ENCODE data around the gene LRRC28.

GRCh38 chr15:99416191-99417188 lies 165.2 kb downstream of the LRRC28 start:
- TF ChIP-seq PRDM10 (tag by site-specific recombination; IDR thresholded peaks at IDR 0.05) (no peak), KLF1 (tag by site-specific recombination; IDR thresholded peaks at IDR 0.05) (no peak), CTCF (tag by site-specific recombination; IDR thresholded peaks at IDR 0.05) (no peak), ZNF704 (tag by site-specific recombination; IDR thresholded peaks at IDR 0.05) (no peak), PATZ1 (tag by site-specific recombination; IDR thresholded peaks at IDR 0.05) (no peak), HIC1 (tag by site-specific recombination; IDR thresholded peaks at IDR 0.05) (no peak), KLF16 (tag by site-specific recombination; IDR thresholded peaks at IDR 0.05) (no peak), ZNF133 (tag by site-specific recombination; IDR thresholded peaks at IDR 0.05) (no peak), ZNF214 (tag by site-specific recombination; IDR thresholded peaks at IDR 0.05; ENCODE audit: borderline replicate concordance) (no peak), ZFP37 (tag by site-specific recombination; IDR thresholded peaks at IDR 0.05) (no peak), ZNF777 (tag by site-specific recombination; IDR thresholded peaks at IDR 0.05; ENCODE audit: borderline replicate concordance) (no peak), ZNF280D (tag by site-specific recombination; IDR thresholded peaks at IDR 0.05) (no peak)
